Activated naive CD4-positive, alpha-beta T cell (primary cell): ENCODE results near the gene TAOK1.

Experiments used
- DNase-seq, 4 experiments: peaks; one replicate each; lab custom pipeline; 2025; lab: John Stamatoyannopoulos, UW

TAOK1 gene

GRCh38 chr17:29571883-29572681, 181.9 kb downstream of the TAOK1 start:
- DNase-seq: no peak

DNA sequence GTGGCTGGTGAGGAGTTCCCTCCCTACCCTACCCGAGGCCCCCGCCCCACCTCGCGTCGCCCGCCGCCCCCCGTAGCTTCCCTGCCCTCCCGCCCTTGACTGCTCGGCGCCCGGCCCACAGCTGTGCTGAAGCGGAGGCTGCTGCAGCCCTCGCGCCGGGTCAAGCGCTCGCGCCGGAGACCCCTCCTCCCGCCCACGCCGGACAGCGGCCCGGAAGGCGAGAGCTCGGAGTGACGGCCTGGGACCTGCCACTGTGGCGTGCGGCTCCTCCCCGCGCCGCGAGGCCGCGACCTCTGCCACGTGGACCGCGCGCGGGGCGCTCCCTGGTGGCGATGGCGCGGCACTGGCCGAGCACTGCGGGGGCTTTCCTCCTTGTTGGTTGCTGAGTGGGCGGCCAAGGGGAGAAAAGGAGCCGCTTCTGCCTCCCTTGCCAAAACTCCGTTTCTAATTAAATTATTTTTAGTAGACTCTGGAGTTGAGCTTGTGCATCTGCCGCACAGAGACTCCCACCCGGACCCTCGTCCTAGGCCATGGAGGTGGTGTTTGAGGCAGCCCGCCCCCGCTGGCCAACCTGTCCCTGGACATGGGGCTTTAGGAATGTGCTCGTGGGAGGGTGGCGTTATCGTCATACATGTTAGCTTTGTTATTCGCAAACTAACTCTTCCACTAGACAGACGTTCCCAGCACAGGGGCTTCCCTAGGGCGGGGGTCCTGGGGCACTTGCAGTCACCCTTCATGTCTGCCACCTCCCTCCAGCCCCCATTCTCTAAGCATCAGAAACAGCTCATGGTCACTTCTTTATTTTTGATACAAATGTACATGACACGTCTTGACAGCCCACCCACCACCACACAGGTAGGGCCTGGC, 182.8 kb downstream of the TAOK1 start:
- peak in 2 of 4 experiments; percentile 33 to 49 for DNase-seq

GRCh38 chr17:29573558-29573869, 183.4 kb downstream of the TAOK1 start:
- DNase-seq: no peak

GRCh38 chr17:29573871-29574731, 183.9 kb downstream of the TAOK1 start:
- no peak for DNase-seq

- DNase-seq: no peak
Observed at GRCh38 chr17:29574732-29575510, 184.8 kb downstream of the TAOK1 start.

- no peak for DNase-seq
Observed at GRCh38 chr17:29575511-29576213, 185.5 kb downstream of the TAOK1 start.

DNA sequence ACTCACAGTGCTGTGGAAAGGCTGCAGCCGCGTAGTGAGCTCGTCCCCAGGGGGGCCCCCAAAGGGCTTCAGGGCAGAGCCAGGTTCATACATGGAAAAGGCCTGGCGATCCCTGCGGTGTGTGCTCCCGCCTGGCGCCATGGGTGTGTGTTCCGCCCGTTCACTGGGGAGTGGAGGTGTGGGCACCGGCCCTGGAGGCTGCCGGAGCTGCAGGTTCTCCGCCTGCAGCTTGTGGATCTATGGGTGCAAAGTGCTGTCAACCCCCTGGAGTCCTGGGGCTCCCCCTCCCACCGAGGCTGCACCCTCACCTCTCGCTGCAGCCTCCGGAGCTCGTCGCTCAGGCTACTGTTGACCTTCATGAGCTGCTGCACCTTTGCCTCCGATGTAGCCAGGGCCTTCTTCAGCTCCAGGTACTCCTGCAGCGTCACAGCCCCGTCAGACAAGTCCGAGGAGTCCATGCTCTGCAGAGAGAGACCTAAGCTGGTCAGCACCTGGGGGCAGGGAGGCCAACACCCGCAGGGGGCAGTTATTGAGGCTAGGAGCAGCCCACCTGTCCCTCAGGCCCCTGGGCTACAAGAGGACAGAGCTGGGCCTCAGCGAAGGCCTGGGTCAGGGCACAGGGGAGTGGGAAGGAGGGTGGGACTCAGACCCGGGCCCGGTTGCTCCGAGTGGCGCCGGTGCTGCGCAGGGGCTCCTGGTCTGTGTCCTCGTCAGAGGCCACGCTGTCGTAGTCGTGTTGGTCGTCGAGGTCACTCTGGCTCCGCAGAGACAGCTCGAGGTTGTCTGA, 186.2 kb downstream of the TAOK1 start:
- no peak for DNase-seq

GRCh38 chr17:29577001-29577370, 186.8 kb downstream of the TAOK1 start:
- no peak for DNase-seq

GRCh38 chr17:29577385-29578211, 187.4 kb downstream of the TAOK1 start:
- no peak for DNase-seq

GRCh38 chr17:29578626-29579485, 188.7 kb downstream of the TAOK1 start:
- DNase-seq: no peak

GRCh38 chr17:29579866-29580771, 190.0 kb downstream of the TAOK1 start:
- DNase-seq: peak; percentile 76 to 88 (median 82)

GRCh38 chr17:29581583-29582253, 191.6 kb downstream of the TAOK1 start:
- DNase-seq: no peak

DNA sequence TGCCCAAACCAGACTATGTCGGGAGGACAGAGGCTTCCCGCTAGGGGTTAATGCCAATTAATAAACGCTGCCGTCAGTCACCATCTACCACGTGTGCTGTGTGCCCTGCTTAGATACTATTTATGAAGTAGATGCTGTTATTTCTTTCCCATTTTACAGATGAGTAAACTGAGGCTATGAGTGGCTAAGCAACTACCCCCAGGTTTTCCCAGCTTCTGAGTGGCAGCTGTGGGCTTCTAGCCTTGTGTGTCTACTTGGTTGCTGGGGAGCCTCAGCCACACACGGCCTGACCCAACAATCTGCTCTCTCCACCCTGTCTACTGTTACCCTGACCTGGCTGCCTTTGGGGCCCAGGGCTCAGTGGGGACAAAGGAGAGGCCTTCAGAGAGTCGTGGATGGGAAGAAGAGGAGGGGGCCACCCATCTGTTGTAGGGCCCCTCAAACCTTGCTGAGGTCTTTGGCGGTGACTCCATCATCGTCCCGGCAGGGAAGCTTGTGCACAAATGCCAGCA, 192.1 kb downstream of the TAOK1 start:
- no peak for DNase-seq

- DNase-seq: no peak
Observed at GRCh38 chr17:29582772-29583171, 192.6 kb downstream of the TAOK1 start.

DNA sequence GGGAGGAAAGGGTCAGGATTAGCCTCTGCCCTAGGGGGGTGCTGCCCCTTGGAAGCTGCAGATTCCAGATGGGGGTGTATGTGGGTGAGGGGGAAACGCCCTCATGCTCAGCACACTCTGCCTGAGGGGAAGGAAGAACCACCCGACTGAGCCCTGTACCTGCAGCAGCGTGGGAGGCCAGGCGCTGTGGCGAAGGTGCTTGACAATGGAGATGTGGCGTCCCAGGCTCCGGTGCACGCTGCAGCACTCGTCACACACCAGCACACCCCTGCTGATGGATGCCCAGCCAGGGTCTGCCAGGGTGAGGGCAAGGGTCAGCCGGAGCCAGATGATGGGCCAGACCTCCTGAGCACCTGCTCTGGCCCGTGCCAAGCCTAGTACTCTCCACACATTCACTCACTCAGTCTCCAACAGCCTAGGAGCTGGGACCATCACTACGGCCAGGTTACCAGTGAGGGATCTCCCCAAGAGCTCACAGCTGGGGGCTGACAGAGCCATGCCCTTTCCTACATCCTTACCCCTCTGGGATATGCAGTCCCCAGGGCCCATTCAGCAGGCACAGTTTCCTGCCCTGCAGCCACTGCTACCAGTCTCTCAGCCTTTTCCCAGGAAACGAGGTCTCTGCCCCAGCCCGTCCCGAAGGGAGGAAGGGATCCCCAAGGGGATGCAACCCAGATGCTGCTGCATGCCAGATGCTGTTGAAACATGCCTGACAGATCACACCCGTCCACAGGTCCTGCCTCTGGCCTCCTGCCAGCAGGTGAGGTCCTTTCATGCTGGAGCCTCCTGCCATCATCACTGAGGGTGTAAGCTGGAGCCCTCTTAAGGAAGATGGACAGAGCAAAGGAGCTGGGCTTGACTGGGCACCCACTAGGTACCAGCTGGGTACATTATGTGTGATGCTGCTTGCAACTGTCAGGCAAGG, 193.4 kb downstream of the TAOK1 start:
- DNase-seq: no peak
